RWPE2 (cell line): Measurements from ENCODE around the gene TTC38.
A peak's percentile ranks its signal among the peaks of the same experiment; 100 is the strongest.

ENCODE experiments used
- ATAC-seq: fragments of 200-7000 bp; cut with Tn5 transposase; 3 replicates; pipeline ENCODE4 v1.9.1; 2021; ENCODE audit warnings: low read depth
- DNase-seq: peaks from one replicate; pipeline ENCODE4 v3.0.0-alpha.2; 2020; ENCODE audit warnings: low spot score
- H3K27ac ChIP-seq: fragments of 450-650 bp; 2 replicates; pipeline ENCODE4 v1.5.1; 2017; ENCODE audit warnings: mild to moderate bottlenecking; ENCODE audit not compliant: poor library complexity, severe bottlenecking
- H3K27me3 ChIP-seq: fragments of 250-450 bp; sonication (Bioruptor Pico); 2 replicates; pipeline ENCODE4 v1.5.1; 2021; ENCODE audit warnings: mild to moderate bottlenecking, moderate library complexity; ENCODE audit not compliant: insufficient read depth, poor library complexity, severe bottlenecking
- H3K36me3 ChIP-seq: fragments of 250-450 bp; sonication (Bioruptor Pico); 2 replicates; pipeline ENCODE4 v1.5.1; 2020; ENCODE audit warnings: low read depth, mild to moderate bottlenecking, moderate library complexity
- H3K4me1 ChIP-seq: fragments of 250-450 bp; sonication (Bioruptor Pico); 2 replicates; pipeline ENCODE4 v1.5.1; 2021; ENCODE audit warnings: mild to moderate bottlenecking, moderate library complexity; ENCODE audit not compliant: insufficient read depth, poor library complexity, severe bottlenecking
- H3K4me3 ChIP-seq: fragments of 250-450 bp; sonication (Bioruptor Pico); 2 replicates; pipeline ENCODE4 v1.5.1; 2021; ENCODE audit warnings: mild to moderate bottlenecking, moderate library complexity; ENCODE audit not compliant: severe bottlenecking
- H3K9me3 ChIP-seq: fragments of 250-450 bp; sonication (Bioruptor Pico); 2 replicates; pipeline ENCODE4 v1.5.1; 2021; ENCODE audit warnings: mild to moderate bottlenecking, moderate library complexity; ENCODE audit not compliant: severe bottlenecking
- TF ChIP-seq, protein P1 (sequence below): fragments of 450-650 bp; IDR thresholded peaks from one replicate; pipeline ENCODE4 v1.5.1; 2017; ENCODE audit warnings: mild to moderate bottlenecking, moderate library complexity; ENCODE audit not compliant: poor library complexity, severe bottlenecking

TTC38 gene

DNA sequence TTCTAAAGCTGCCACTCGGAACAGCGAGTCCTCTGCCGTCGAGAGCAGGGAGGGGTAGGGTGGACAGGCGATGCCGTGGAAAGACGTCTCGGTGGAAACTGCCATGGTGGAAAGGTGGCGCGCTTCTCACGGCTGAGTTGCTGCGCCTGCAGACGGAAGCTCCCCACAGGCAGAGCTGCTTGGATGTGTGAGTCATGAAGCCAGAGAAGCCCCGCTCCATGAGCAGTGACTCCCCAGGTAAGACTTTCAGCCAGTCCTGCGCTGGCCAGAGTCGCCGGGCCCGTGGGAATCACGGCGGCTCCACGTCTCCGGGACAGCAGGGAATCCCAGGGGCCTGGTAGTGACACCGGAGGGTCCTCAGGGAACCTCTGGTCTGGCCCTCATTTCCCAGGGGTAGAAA is 63.7 kb downstream of the TTC38 start:
- no peak overlapping the region for H3K27ac ChIP-seq
- TF ChIP-seq, protein P1, sequence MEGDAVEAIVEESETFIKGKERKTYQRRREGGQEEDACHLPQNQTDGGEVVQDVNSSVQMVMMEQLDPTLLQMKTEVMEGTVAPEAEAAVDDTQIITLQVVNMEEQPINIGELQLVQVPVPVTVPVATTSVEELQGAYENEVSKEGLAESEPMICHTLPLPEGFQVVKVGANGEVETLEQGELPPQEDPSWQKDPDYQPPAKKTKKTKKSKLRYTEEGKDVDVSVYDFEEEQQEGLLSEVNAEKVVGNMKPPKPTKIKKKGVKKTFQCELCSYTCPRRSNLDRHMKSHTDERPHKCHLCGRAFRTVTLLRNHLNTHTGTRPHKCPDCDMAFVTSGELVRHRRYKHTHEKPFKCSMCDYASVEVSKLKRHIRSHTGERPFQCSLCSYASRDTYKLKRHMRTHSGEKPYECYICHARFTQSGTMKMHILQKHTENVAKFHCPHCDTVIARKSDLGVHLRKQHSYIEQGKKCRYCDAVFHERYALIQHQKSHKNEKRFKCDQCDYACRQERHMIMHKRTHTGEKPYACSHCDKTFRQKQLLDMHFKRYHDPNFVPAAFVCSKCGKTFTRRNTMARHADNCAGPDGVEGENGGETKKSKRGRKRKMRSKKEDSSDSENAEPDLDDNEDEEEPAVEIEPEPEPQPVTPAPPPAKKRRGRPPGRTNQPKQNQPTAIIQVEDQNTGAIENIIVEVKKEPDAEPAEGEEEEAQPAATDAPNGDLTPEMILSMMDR: no peak
- no peaks in the 10 kb centered on the region for H3K27me3 ChIP-seq
- peaks cover 3% of the 10 kb centered on the region for H3K4me1 ChIP-seq
- no peak for ATAC-seq
- H3K4me3 ChIP-seq: no peak overlapping the region
- H3K9me3 ChIP-seq: no peaks in the 10 kb centered on the region
- peaks cover 45% of the 10 kb centered on the region for H3K36me3 ChIP-seq
- DNase-seq: no peak

DNA sequence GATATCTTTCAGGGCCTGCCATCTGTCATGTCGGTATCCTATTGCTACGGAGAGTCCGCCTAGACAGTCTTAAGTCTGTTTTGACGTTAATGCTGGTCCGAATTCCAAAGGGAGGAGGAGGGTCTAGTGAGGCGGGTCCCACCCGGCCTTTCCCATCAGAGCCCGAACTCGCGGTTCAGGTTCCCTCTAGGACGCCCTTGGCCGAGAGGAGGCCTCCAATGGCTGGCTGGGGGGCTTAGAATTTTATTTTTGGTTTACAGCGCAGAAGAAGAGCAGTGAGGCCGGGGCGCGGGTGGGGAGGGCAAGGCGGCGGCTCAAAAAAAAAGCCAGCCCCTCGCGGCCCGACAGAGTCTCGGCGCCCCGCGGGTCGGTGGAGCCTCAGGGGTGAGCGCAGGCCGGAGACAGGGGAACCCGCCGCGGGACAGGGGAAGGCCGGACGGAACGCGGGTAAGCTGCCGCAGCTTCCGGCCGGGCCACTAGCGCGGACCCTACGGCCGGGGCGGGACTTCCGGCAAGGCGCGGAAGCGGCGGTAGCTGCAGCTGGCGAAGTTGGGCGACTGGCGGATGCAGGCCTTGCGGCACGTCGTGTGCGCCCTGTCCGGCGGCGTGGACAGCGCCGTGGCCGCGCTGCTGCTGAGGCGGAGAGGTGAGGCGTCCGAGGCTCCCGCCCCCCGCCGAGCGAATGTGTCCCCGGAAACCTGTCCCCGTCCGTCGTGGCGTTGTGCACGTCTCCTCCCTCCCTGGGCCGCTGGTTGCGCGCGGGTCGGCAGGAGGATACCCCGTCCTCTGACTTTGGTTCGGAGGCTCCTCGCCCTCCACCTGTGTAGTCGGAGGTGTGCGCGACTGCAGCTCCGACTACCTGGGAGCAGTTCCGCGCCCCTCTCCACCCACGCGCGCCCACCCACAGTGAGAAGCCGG is 67.7 kb downstream of the TTC38 start, which contains the start of gene TRMU:
TSS of gene TRMU (plus strand) at position 514 of the 918 bp plus-strand sequence. CDS start at position 565, 51 bp downstream.
- H3K4me1 ChIP-seq: peaks cover 3% of the 10 kb centered on the region
- DNase-seq (no peak), ATAC-seq (peak; percentile 93)
- H3K27me3 ChIP-seq: no peaks in the 10 kb centered on the region
- no peaks in the 10 kb centered on the region for H3K9me3 ChIP-seq
- peak within 1 kb of the TSS; percentile 97 for H3K4me3 ChIP-seq
- TF ChIP-seq, protein P1: no peak
- H3K36me3 ChIP-seq: peaks cover 36% of the 10 kb centered on the region
- peak within 1 kb of the TSS; percentile 54 for H3K27ac ChIP-seq

DNA sequence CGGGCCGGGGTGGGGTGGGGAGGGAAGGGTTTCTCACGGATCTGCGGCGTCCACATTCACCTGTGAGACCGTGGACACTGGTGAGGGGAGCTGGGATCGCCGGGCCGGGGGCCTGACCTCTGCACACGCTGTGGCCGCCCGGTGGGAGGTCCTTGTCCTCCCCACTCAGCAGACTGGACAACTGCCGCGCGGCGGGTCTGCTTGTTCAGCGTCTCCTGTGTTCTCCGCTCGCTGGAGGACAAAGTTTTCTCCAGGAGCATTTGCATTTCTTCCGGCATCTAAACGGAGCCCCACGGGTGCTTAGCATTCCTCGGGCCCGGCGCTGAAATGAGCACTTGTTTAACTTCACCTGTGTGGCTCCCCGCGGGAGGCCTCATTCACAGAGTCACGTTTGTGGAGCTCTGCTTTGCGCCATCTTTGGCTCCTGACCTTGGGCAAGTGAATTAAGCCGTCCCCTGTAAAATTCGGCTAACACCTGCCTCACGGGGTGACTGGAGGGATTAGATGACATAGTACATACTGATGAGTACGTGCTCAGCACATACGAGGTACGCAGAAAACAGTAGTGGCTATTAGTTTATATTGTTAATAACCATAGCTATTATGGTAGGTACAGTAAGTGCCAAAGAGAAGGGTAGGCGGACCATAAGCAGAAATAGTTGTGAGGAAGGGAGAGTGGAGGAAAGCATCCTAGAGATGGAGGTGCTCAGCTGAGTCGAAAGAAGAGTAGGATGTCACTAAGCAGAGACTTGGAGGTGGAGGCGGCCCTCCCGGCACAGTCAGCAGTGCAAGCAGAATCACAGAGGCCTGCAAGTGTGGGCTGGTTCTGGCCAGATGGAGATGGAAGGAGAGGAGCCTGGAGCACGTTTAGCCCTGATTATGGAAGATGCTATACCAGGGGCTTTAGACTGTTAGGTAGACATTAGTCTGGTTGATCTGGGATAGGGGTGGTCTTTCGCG is 68.6 kb downstream of the TTC38 start:
- ATAC-seq (peak; percentile 8; the same call in 1 of the 3 replicates), DNase-seq (no peak)
- H3K27me3 ChIP-seq: no peaks in the 10 kb centered on the region
- peak overlapping the region; percentile 54 for H3K27ac ChIP-seq
- no peaks in the 10 kb centered on the region for H3K9me3 ChIP-seq
- H3K4me3 ChIP-seq: peak overlapping the region; percentile 97
- H3K36me3 ChIP-seq: peaks cover 38% of the 10 kb centered on the region
- TF ChIP-seq, protein P1: no peak
- H3K4me1 ChIP-seq: peaks cover 3% of the 10 kb centered on the region

- Histone ChIP-seq H3K4me3 (no peak overlapping the region), H3K36me3 (peaks cover 53% of the 10 kb centered on the region), H3K9me3 (no peaks in the 10 kb centered on the region), H3K4me1 (peaks cover 3% of the 10 kb centered on the region), H3K27me3 (no peaks in the 10 kb centered on the region), H3K27ac (no peak overlapping the region)
- DNase-seq: no peak
- TF ChIP-seq, protein P1: no peak
- ATAC-seq: no peak
Measured at GRCh38 chr22:46337870-46338269, 70.1 kb downstream of the TTC38 start.
